ENCODE data around the gene ST8SIA6. TPM values are rescaled to one million over a fixed set of nuclear protein-coding genes. Genes with fewer than 3 reads are reported as not detected.

Gene ST8SIA6
- total and polyA plus RNA-seq, 2 of the 8 experiments (the other 6 are each of a cell fraction or from before 2014, with no cell fraction given): 0.70 to 1.1 TPM

- Histone ChIP-seq H3K9me3 (ENCODE audit: insufficient read depth in 2 of 2, low read depth in 1 of 2, low read length in 1 of 2) (peaks cover 3 to 10% of the 10 kb centered on the region in 2 experiments; a peak in 3 of 4 replicates), H4K20me1 (replicated peaks in 1 of 2; ENCODE audit: control insufficient read depth in 1 of 2, insufficient read depth in 2 of 2, low read length in 2 of 2) (no peaks in the 10 kb centered on the region), H2BK12ac (ENCODE audit: low read depth, low read length) (no peak overlapping the region), H3K9ac (replicated peaks in 1 of 4; ENCODE audit: extremely low read depth in 1 of 4, low read depth in 3 of 4, low read length in 3 of 4) (no peak overlapping the region), H4K5ac (ENCODE audit: insufficient read length, low read depth, low read length) (no peak overlapping the region), H2BK15ac (ENCODE audit: low read length) (0 out of 2 replicates have a peak overlapping the region, but pooled peaks have one; percentile 83), H4K8ac (ENCODE audit: extremely low read depth, insufficient read depth, low read length) (no peak overlapping the region), H2BK20ac (ENCODE audit: low read length) (no peak overlapping the region), H3K79me2 (ENCODE audit: control insufficient read depth in 1 of 2, insufficient read depth in 2 of 2, low read length in 2 of 2) (no peaks in the 10 kb centered on the region), H3K4me2 (ENCODE audit: insufficient read depth in 1 of 2, low read depth in 2 of 2, low read length in 2 of 2) (no peak overlapping the region), H2BK120ac (replicated peaks; ENCODE audit: low read depth, low read length) (no peak overlapping the region), H3K27ac (ENCODE audit: low read depth, low read length) (no peak overlapping the region), H3K36me3 (ENCODE audit: control insufficient read depth in 2 of 4, insufficient read depth in 4 of 4, low read length in 3 of 4) (peaks cover 0 to under 1% (median 0%) of the 10 kb centered on the region in 4 experiments; a peak in 2 of 8 replicates), H2AFZ (ENCODE audit: low read length) (no peak overlapping the region), H2AK5ac (ENCODE audit: low read depth, low read length) (no peak overlapping the region), H3K23me2 (ENCODE audit: low read depth, low read length) (peaks cover 13% of the 10 kb centered on the region; the same call in 1 of the 2 replicates), H3K79me1 (ENCODE audit: low read depth, low read length) (no peaks in the 10 kb centered on the region; the same call in 1 of the 2 replicates), H2BK5ac (ENCODE audit: low read depth, low read length) (no peak overlapping the region), H3K14ac (ENCODE audit: insufficient read length) (no peak overlapping the region), H3K18ac (ENCODE audit: extremely low read depth, low read length) (no peak overlapping the region), H3K56ac (replicated peaks; ENCODE audit: insufficient read length, low read depth, low read length) (no peak overlapping the region), H3K4me3 (ENCODE audit: extremely low read depth in 1 of 4, insufficient read depth in 2 of 4, low read depth in 3 of 4, low read length in 4 of 4) (no peak overlapping the region), H3K27me3 (replicated peaks in 1 of 4; ENCODE audit: control insufficient read depth in 3 of 4, extremely low read depth in 1 of 4, insufficient read depth in 3 of 4, low read length in 3 of 4) (peaks cover 4 to 7% (median 5%) of the 10 kb centered on the region in 4 experiments; a peak in 6 of 7 replicates), H3K23ac (ENCODE audit: insufficient read length) (no peak overlapping the region), H3K4ac (replicated peaks; ENCODE audit: insufficient read length, low read depth, low read length) (no peak overlapping the region), H3K4me1 (replicated peaks in 1 of 4; ENCODE audit: control insufficient read depth in 3 of 4, insufficient read depth in 4 of 4, low read length in 3 of 4) (peaks cover 3 to 13% (median 8%) of the 10 kb centered on the region in 4 experiments; a peak in 4 of 7 replicates), H4K91ac (replicated peaks; ENCODE audit: insufficient read length, low read length) (no peak overlapping the region)
- FAIRE-seq: no peak
- peak in 1 of 2 experiments; percentile 10 for DNase-seq (ENCODE audit: low read depth in 1 of 2, low spot score in 2 of 2)
- 93% methylated on average over 4 of the region's 4 CpGs; no CpG with 5 or more reads in 1 of the 2 experiments for WGBS, 2 experiments (ENCODE audit: extremely low coverage in 1 of 2, insufficient coverage in 1 of 2, insufficient read length in 1 of 2, insufficient replicate concordance in 2 of 2, low coverage in 1 of 2, low lambda C conversion rate in 2 of 2, missing lambda C conversion rate in 1 of 2)
- ChIA-PET POLR2A (ENCODE audit: partially characterized antibody) (no interaction called here), CTCF (ENCODE audit: partially characterized antibody) (interaction anchor here (0.9 to 1.1 kb wide), 4 partner anchors 11 to 143 kb away, joined by 3 read pairs; no protein-coding TSS in a partner anchor)
- TF ChIP-seq CHD1 (IDR thresholded peaks at IDR 0.05; ENCODE audit: low read depth, low read length) (no peak), GTF2F1 (IDR thresholded peaks at IDR 0.05; ENCODE audit: borderline replicate concordance, low read depth, low read length) (no peak), TAF7 (optimal IDR thresholded peaks at IDR 0.05; ENCODE audit: borderline replicate concordance, low read depth, low read length) (no peak), HDAC2 (IDR thresholded peaks at IDR 0.05; ENCODE audit: borderline replicate concordance in 1 of 2, low read depth in 2 of 2, low read length in 2 of 2) (no peak), KDM4A (IDR thresholded peaks at IDR 0.05; ENCODE audit: low read depth, low read length, severe bottlenecking) (no peak), KDM5A (IDR thresholded peaks at IDR 0.05; ENCODE audit: low read length) (no peak), EGR1 (IDR thresholded peaks at IDR 0.05; ENCODE audit: borderline replicate concordance, low read depth, low read length) (no peak), YY1 (IDR thresholded peaks at IDR 0.05; ENCODE audit: low read depth, low read length) (no peak), JUN (IDR thresholded peaks at IDR 0.05; ENCODE audit: low read depth, low read length) (no peak), EP300 (IDR thresholded peaks at IDR 0.05; ENCODE audit: borderline replicate concordance in 1 of 2, low read depth in 2 of 2, low read length in 2 of 2) (no peak), SIRT6 (IDR thresholded peaks at IDR 0.05; ENCODE audit: low read length) (no peak), CEBPB (IDR thresholded peaks at IDR 0.05; ENCODE audit: low read depth, low read length) (no peak)
- TF ChIP-seq, protein P1, sequence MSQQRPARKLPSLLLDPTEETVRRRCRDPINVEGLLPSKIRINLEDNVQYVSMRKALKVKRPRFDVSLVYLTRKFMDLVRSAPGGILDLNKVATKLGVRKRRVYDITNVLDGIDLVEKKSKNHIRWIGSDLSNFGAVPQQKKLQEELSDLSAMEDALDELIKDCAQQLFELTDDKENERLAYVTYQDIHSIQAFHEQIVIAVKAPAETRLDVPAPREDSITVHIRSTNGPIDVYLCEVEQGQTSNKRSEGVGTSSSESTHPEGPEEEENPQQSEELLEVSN (IDR thresholded peaks at IDR 0.05): no peak
Observed at GRCh38 chr10:17450024-17450423, 4.4 kb downstream of the ST8SIA6 start.

Data from H1 (cell line).